K562 (cell line): Measurements from ENCODE around the gene ZDHHC3. TPM values are rescaled to one million over a fixed set of nuclear protein-coding genes. Genes with fewer than 3 reads are reported as not detected.
A peak's percentile ranks its signal among the peaks of the same experiment; 100 is the strongest.

Source experiments
- ATAC-seq: fragments of 200-7000 bp; cut with Tn5 transposase; 3 replicates; pipeline ENCODE4 v1.9.1; 2020; ENCODE audit warnings: moderate library complexity
- BruUV-seq: library from RNA; stranded (reverse); fragments of 400-500 nt; replicated peaks from 2 replicates; lab custom pipeline; 2021; lab: Mats Ljungman, UMichigan
- CTCF ChIA-PET: fragments of 300-600 bp; formaldehyde crosslinking; extraction: SDS; loops from one replicate; lab custom pipeline; 2021; ENCODE audit warnings: low intra/inter-chr PET ratio; lab: Yijun Ruan, JAX
- POLR2A ChIA-PET: fragments of 300-600, 350-650 bp; sonication (Branson Sonifier 250); formaldehyde crosslinking; extraction: SDS; loops from one replicate; lab custom pipeline; 2021; ENCODE audit warnings: antibody characterized with exemption, inconsistent platforms; lab: Yijun Ruan, JAX
- DNase-seq, 4 experiments: peaks; one replicate each; pipeline versions ENCODE4 v3.0.0 to v3.0.0-alpha.2; 2011 to 2018; ENCODE audit warnings: low spot score in 3 of 4, mixed read lengths in 3 of 4; ENCODE audit errors: extremely low read depth in 1 of 4
- FAIRE-seq: peaks from 2 replicates; lab custom pipeline; 2011; peaks lifted over from hg19 to GRCh38; lab: Jason Lieb, UNC
- H2AFZ ChIP-seq: 2 replicates; pipeline ENCODE4 v1.6.0; 2011; ENCODE audit warnings: low read depth, low read length, control low read depth, inconsistent platforms
- H3K27ac ChIP-seq: fragments of 200-600 bp; 3 replicates; pipeline ENCODE4 v1.8.0; 2011; ENCODE audit warnings: low read depth, mild to moderate bottlenecking, control low read depth, inconsistent platforms, low read length, moderate library complexity, mixed read lengths; ENCODE audit errors: extremely low read depth
- H3K27me3 ChIP-seq, 2 experiments: fragments of 300-600 bp in 1 of 2; 2 replicates in 1 of 2; 3 replicates in 1 of 2; pipeline versions ENCODE4 v1.6.0 to v1.8.0; 2011; ENCODE audit warnings: inconsistent platforms in 2 of 2, low read length in 2 of 2, mild to moderate bottlenecking in 1 of 2, mixed read lengths in 1 of 2, moderate library complexity in 1 of 2; ENCODE audit not compliant: control insufficient read depth in 2 of 2, insufficient read depth in 2 of 2
- H3K36me3 ChIP-seq: fragments of 300-600 bp; 3 replicates; pipeline ENCODE4 v1.8.0; 2011; ENCODE audit warnings: mild to moderate bottlenecking, low read length, inconsistent platforms; ENCODE audit not compliant: control insufficient read depth, insufficient read depth
- H3K4me1 ChIP-seq, 2 experiments: fragments of 200-600 bp in 1 of 2; replicated peaks in 1 of 2; 2 replicates in 1 of 2; 3 replicates in 1 of 2; pipeline versions ENCODE4 v1.5.1 to v1.8.0; 2011; ENCODE audit warnings: inconsistent platforms in 2 of 2, low read length in 2 of 2, mild to moderate bottlenecking in 1 of 2, mixed read lengths in 1 of 2, moderate library complexity in 1 of 2; ENCODE audit not compliant: control insufficient read depth in 2 of 2, insufficient read depth in 2 of 2
- H3K4me2 ChIP-seq: 2 replicates; pipeline ENCODE4 v1.6.1; 2011; ENCODE audit warnings: low read length, control low read depth, inconsistent platforms, mixed read lengths; ENCODE audit not compliant: insufficient read depth
- H3K4me3 ChIP-seq: fragments of 200-600 bp; sonication (generic), shearing (Covaris generic); 2 replicates; pipeline ENCODE4 v1.5.1; 2016; ENCODE audit warnings: control low read depth, inconsistent platforms
- H3K79me2 ChIP-seq: fragments of 200-600 bp; 3 replicates; pipeline ENCODE4 v1.8.0; 2011; ENCODE audit warnings: low read length, inconsistent platforms; ENCODE audit not compliant: control insufficient read depth, insufficient read depth
- H3K9ac ChIP-seq, 2 experiments: 2 replicates each; pipeline versions ENCODE4 v1.6.0 to v1.6.1; 2011; ENCODE audit warnings: low read depth in 2 of 2, low read length in 2 of 2, control low read depth in 1 of 2, inconsistent platforms in 1 of 2, mild to moderate bottlenecking in 1 of 2, mixed read lengths in 1 of 2; ENCODE audit not compliant: insufficient read depth in 1 of 2
- H3K9me1 ChIP-seq: one replicate; pipeline ENCODE4 v1.6.0; 2011; ENCODE audit warnings: inconsistent platforms, mild to moderate bottlenecking, low read length, moderate library complexity; ENCODE audit not compliant: control insufficient read depth, insufficient read depth
- H3K9me3 ChIP-seq: replicated peaks from 2 replicates; pipeline ENCODE4 v1.5.1; 2011; ENCODE audit warnings: low read depth, low read length, inconsistent platforms; ENCODE audit not compliant: control insufficient read depth, insufficient read depth
- H4K20me1 ChIP-seq: replicated peaks from 2 replicates; pipeline ENCODE4 v1.6.1; 2011; ENCODE audit warnings: low read length, inconsistent platforms, mixed read lengths; ENCODE audit not compliant: control insufficient read depth, insufficient read depth
- ARID3A ChIP-seq: IDR thresholded peaks from 2 replicates; pipeline ENCODE4 v1.6.1; 2012; ENCODE audit warnings: low read depth, low read length, improper control_type of control experiment, borderline replicate concordance
- GATA2 ChIP-seq: sonication (generic); formaldehyde crosslinking; IDR thresholded peaks from 2 replicates; pipeline ENCODE4 v1.4.0; 2020; ENCODE audit warnings: mild to moderate bottlenecking, missing genetic modification reagents
- RFX1 ChIP-seq: fragments of 450-650 bp; IDR thresholded peaks from 2 replicates; pipeline ENCODE4 v1.6.1; 2016; ENCODE audit warnings: mild to moderate bottlenecking, moderate library complexity
- SPI1 ChIP-seq: IDR thresholded peaks from 2 replicates; pipeline ENCODE4 v1.6.1; 2011; ENCODE audit warnings: low read depth, low read length, control low read depth, borderline replicate concordance
- ZNF133 ChIP-seq: fragments of 250-450 bp; sonication (Bioruptor Pico); IDR thresholded peaks from 2 replicates; pipeline ENCODE4 v1.4.0; 2020; ENCODE audit warnings: mild to moderate bottlenecking
- WGBS: fragments of 100-300 bp; shearing (Covaris generic); methylation state at CpG from one replicate; pipeline ENCODE4 v1.1.6; 2016; ENCODE audit warnings: low coverage, mixed read lengths; ENCODE audit not compliant: insufficient coverage; ENCODE audit errors: missing lambda C conversion rate; 5-methylcytosine and 5-hydroxymethylcytosine counted together
- in situ Hi-C: fragments of 300-500 bp; cut with MboI; formaldehyde crosslinking; loops from 4 replicates; pipeline ENCODE4 v1.15.0; 2018; ENCODE audit warnings: inconsistent platforms, mixed read lengths
- intact Hi-C: fragments of 100-400 bp; cut with micrococcal nuclease; formaldehyde crosslinking; loops from 2 replicates; pipeline ENCODE4 v1.14.2; 2022
- polyA plus RNA-seq, 8 experiments: library from polyadenylated mRNA; depleted of rRNA in 4 of 8; stranded (reverse) in 5 of 8; unstranded in 3 of 8; fragments of >200 nt; fragmentation: Nextera tagmentation in 2 of 8; fragmentation: Illumina TruSeq in 1 of 8; extraction: Ambion mirVana in 2 of 8; extraction: Trizol in 1 of 8; gene quantifications; 2 replicates each; pipeline versions ENCODE4 v1.2.1 to v1.2.3, GENCODE V29; 2011 to 2014; ENCODE audit warnings: inconsistent platforms in 1 of 8, missing spikeins in 1 of 8
- total RNA-seq, 7 experiments: library from RNA; depleted of rRNA in 6 of 7; stranded (reverse); fragments of >200 nt in 6 of 7; fragmentation: Illumina TruSeq in 2 of 7; extraction: Trizol in 2 of 7; gene quantifications; 2 replicates each; pipeline versions ENCODE4 v1.2.1 to v1.2.3, GENCODE V29; 2011 to 2021; ENCODE audit warnings: low replicate concordance in 1 of 7

ZDHHC3 gene
- total and polyA plus RNA-seq, 9 of the 15 experiments (the other 6 are each of a cell fraction or from before 2014, with no cell fraction given), result 10.3 to 120 (median 67.2) TPM

DNA sequence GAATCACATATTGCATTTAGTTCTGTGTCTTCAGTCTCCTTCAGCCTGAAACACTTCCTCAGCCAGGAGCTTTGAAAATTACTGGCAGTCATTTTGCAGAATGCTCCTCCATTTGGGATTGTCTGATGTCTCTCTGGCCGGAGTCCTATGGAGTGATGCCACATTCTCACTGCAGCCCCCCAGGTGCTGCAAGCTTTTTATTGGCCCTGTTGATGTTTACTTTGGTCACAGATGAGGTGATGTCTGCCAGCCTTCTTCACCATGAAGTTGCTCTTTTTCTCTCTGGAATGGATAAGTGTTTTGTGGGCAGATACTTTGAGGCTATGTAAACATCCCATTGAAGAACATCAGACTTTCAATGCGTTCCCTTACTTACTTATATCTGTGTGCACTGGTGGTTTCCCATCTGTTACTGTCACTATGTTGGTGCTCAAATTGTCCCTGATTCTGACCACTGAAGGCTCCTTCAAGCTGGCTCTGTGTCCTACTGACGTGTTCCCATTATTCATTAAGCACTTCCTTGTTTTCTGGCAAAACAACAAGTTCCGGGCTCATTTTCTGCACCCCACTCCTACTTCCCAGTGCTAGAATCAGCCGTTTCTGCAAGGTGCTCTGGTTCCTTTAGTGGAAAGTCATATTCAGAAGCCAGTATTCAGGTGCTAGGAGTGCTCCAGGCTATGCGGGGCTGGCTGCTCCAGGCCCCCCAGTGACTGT, 48.7 kb upstream of the ZDHHC3 start:
- no peak overlapping the region for H3K4me2 ChIP-seq
- POLR2A ChIA-PET, result no interaction called here
- peaks cover 6 to 15% of the 10 kb centered on the region in 2 experiments; a peak in 3 of 5 replicates for H3K27me3 ChIP-seq
- H3K36me3 ChIP-seq, result no peaks in the 10 kb centered on the region
- TF ChIP-seq RFX1 (no peak), SPI1 (peak; percentile 49; the same call in 1 of the 2 replicates), GATA2 (CRISPR knock-in tag) (no peak), ARID3A (no peak), ZNF133 (CRISPR knock-in tag) (no peak)
- TF ChIP-seq, all 486 proteins: peak for 1
- CTCF ChIA-PET, result no interaction called here
- intact Hi-C loops (loop anchor here (5.0 kb wide), 1 partner anchor 107 kb away; no protein-coding TSS in a partner anchor), in situ Hi-C loops (loop anchor here (25.0 kb wide), 1 partner anchor 1388 kb away; the partner anchor contains the start of genes CCR5AS and CCRL2)
- H3K9ac ChIP-seq, result no peak overlapping the region
- H4K20me1 ChIP-seq, result 0 out of 2 replicates have a peak, but pooled peaks cover 5% of the 10 kb centered on the region
- H3K79me2 ChIP-seq, result no peaks in the 10 kb centered on the region
- no peak overlapping the region for H2AFZ ChIP-seq
- H3K4me3 ChIP-seq, result no peak overlapping the region
- no peaks in the 10 kb centered on the region for H3K9me1 ChIP-seq
- 42% methylated on average over 6 of the region's 6 CpGs for WGBS
- no peaks in the 10 kb centered on the region for H3K9me3 ChIP-seq
- DNase-seq (no peak), FAIRE-seq (peak; percentile 56), ATAC-seq (no peak)
- peaks cover 4 to 9% of the 10 kb centered on the region in 2 experiments; a peak in 3 of 5 replicates for H3K4me1 ChIP-seq
- BruUV-seq, result no TSS peak
- H3K27ac ChIP-seq, result no peak overlapping the region
